SIG-M5 treated with dmso at 0.1 percent for 504 hours (cell line): ENCODE measurements around the gene SRRD.

Experiments used
- DNase-seq: peaks from one replicate; lab custom pipeline; 2025; ENCODE audit not compliant: unreplicated experiment; lab: John Stamatoyannopoulos, UW

The SRRD gene

DNA sequence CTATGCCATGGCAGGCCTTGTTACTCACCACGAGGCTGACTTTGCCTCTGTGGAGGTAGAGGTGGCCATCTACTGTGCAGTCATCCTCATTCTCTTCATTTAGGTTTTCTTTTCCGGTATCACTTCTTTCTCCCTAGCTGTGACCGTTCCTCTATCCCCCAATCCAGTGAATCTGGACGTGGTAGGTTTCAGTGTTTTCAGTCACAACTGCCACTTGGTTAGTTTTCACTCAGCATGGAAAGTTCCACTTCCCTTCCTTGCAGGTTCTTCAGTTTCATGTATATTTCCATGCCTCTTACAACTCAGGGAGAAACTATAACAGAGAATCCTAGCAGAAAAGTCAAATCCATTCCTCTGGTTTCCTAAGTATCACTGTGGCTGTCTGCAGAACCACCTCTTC lies 2.0 kb upstream of the SRRD start:
- DNase-seq = peak; percentile 54

GRCh38 chr22:26482161-26482560 lies 1.5 kb upstream of the SRRD start:
- no peak for DNase-seq

DNA sequence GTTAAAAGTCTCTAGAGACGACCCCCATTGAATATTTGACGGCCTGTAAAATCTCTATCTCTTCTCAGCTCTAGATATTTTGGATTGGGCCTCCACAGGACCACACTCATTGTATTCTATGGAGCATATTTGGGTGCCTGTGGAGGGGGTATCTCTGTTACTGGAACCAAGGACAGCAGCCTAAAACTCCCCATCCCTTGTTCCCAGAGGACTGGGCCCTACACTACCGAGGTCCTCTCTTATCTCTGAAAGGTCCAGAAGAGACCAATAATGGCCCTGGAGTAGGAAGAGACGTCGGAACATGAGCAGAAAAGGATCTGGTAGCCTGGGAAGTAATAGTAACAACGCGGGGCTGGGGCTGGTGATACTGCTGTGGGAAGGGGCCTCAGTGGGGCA lies 636 bp upstream of the SRRD start:
- DNase-seq = no peak

GRCh38 chr22:26484360-26484706 lies 656 bp downstream of the SRRD start:
- no peak for DNase-seq

- DNase-seq = no peak
Measured at GRCh38 chr22:26485013-26485412, 1.3 kb downstream of the SRRD start.

DNA sequence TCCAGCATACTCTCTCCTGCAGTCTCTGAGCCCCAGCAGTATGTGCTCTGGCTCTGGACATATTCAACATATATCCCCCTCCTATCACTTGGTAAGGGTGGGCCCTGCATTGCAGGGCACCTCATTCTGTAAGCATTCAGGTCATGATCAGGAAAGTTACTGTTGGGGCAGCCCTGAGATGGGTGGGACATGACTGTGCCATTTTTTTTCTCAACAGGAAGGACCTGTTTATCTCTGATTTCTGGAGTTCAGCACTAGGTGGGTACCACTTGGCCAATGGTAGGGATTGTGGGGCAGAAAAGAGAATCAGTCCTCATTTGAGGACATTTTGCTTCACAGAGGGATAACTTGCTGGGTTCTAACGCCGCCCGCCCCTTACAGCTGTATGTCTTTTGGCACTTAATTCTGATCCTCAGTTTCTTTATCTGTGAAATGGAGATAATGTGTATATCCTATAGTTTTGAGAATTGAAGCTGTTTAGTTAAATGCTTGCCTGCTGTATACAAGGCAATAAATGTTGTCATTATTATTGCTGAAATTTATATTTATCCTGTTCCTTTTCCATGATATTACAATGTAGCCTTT lies 2.2 kb downstream of the SRRD start:
- DNase-seq = no peak

DNA sequence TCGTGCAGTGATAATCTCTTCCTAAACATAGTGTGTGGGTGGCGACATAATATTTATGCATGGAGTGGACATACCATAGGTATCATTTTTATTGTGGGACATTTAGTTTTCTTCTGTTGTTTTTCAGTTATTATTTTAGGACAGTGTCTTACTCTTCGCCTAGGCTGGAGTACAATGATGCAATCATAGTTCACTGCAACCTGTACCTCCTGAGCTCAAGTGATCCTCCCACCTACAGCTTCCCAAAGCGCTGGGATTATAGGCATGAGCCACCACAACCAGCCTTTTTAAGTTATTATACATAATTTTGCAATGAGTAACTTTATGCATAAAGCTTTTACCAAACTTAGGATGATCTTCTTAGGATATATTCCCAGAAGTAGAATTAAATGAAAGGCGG lies 2.7 kb downstream of the SRRD start:
- DNase-seq = no peak

- no peak for DNase-seq
Measured at GRCh38 chr22:26487996-26488395, 4.3 kb downstream of the SRRD start.

GRCh38 chr22:26489447-26490036 lies 5.9 kb downstream of the SRRD start:
- no peak for DNase-seq

GRCh38 chr22:26492220-26492619 lies 8.5 kb downstream of the SRRD start:
- no peak for DNase-seq

- no peak for DNase-seq
Measured at GRCh38 chr22:26494506-26494905, 10.8 kb downstream of the SRRD start.

- DNase-seq = no peak
Measured at GRCh38 chr22:26496456-26496855, 12.8 kb downstream of the SRRD start.

DNA sequence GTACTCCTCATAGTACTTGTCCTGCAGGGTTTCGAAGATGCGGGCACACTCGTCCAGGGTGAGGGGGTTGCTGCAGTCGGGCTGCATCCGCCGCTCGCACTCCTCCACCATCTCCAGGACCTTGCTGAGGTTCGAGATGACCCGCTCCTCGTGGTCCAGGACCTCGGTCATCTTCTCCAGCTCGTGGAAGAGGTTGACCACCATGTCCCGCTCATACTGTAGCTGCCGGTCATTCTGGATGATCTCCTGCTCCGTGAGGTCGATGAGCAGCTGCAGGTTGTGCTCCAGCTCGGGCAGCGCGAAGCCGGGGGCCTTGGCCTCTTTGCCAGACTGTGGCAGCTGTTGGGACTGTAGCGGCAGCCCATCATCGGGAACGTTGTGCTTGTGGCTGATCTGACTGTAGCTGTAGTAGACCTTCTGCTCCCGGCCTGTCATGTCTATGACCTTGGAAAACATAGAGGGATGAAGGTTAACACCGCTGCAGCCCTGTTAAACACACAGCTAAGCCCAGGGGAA lies 15.6 kb downstream of the SRRD start:
- DNase-seq = no peak

DNA sequence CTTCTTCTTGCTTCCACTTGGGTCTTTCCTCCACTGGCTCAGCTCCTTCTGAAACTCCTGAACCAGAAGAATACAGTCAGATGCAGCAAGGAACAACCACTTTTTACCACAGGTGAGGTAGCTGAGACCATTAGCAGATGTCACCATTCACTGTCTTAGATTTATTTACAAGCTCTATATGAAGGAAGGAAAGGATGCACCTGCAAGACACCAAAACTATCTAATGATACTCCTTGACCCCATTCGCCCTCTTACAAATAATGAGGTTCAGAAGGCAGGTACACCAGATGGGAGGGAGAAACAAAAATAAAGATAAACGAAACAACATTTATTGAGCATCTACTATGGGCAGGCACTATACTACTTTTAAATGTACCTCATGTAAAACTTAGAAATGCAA lies 18.3 kb downstream of the SRRD start:
- no peak for DNase-seq

DNA sequence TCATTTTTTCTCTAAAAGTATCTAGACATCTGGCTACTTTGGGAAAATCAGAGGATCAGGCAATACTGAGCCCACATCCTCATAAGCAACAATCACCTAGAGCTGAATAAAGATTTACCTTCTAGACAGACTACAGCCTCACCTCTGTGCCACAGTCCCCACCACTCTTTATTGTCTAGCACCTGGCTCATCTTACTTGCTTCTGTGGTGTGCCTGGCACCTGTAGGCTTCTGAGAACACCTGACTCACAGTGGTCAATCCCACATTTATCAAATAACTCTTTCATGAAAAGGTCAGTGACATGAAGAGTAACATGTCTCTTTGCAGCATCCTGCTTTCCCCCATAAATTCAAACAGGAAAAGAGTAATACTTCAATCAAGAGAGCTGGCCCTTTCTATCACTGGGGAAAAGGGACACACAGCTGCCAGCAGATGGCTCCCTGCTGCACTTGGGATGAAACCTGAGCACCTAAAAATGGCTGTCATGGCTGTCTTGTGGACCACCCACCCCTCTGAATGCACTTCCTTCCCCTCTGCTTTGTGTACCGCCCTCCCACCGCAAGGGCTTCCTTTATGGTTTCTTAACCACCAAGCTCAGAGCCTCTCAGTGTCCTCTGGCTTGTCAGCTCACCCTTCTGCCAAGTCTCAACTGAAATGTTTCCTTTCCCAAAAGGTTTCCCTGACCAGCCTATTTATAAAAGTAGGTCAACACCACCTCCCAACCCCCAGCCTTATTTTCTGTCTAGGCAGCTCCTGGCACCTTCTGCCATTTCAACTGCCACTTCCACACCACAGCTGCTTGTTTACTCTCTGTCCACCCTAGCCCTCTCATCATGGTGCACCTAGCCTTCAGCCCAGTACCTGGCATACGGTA lies 19.2 kb downstream of the SRRD start:
- peak; percentile 71 for DNase-seq

GRCh38 chr22:26503758-26504157 lies 20.1 kb downstream of the SRRD start:
- DNase-seq = no peak

DNA sequence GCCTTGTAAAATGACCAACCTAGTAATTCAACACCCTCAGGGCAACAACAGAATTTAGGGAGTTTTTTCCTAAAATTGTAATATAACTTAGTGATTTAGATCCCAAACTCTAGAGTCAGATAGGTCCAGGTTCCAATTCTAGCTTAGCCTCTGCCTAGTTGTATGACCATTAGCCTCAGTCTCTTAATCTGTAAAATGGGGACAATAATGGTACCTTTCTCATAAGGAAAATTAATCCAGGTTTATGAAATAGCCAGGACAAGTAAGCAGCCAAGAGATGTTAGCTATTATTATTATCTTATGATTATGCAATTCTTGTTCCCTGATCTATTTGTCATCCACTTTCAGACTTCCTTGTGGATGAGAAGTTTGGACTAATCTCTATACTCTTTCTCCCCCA lies 24.5 kb downstream of the SRRD start:
- no peak for DNase-seq

GRCh38 chr22:26512149-26512793 lies 28.6 kb downstream of the SRRD start, which contains the start of gene TFIP11:
TFIP11 (minus strand) TSS chr22:26512473; CDS start chr22:26510272, 2,201 bp downstream.
- peak; percentile 66 for DNase-seq

GRCh38 chr22:26513838-26514237 lies 30.2 kb downstream of the SRRD start:
- DNase-seq = no peak

DNA sequence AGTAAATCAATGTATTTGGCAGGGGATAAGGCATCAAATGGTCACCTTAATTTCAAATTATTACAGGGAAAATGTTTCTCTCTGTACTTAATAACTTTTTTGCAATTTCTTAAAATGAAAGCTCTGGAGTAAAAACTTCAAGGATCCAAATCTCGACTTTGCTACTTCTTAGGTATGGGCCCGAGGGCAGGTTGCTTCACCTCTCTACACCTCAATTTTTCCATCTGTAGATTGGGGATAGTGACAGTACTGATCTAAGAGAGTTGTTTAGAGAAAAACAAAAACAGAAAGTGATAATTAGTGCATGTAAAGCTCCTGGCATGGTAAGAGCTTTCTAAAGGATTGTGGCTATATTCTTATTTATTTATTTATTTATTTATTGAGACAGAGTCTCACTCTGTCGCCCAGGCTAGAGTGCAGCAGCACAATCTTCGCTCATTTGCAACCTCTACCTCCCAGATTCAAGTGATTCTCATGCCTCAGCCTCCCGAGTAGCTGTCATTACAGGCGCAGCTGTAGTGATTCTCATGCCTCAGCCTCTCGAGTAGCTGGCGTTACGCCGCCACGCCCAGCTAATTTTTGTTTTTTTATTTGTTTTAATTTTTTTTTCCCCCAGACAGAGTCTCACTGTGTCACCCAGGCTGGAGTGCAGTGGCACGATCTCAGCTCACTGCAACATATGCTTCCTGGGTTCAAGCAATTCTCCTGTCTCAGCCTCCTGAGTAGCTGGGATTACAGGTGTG lies 30.9 kb downstream of the SRRD start:
- DNase-seq = no peak

DNA sequence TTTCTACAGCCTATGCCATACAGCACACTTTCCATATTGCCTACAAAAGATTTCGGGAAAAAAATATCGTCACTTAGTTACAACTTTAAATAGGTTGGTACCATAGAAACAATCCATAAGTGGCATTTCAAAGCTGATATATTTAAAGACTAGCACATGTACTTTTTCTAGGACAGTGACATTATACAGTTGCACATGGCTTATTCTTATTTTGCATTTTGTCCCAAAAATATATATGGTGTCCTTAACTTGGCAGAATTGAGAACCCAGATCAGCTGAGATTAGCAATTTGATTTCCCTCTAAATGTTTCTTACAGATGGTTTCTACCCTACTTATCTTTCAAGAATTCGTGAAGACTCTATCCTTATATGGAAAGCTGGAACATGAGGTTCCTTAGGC lies 32.3 kb downstream of the SRRD start:
- no peak for DNase-seq
